GOT3 (cell line): Measurements from ENCODE around the gene FYN.

ENCODE experiments used
- DNase-seq: peaks from one replicate; lab custom pipeline; 2025; ENCODE audit warnings: mixed read lengths; lab: John Stamatoyannopoulos, UW

The FYN gene

GRCh38 chr6:111769365-111770152 lies 103.7 kb downstream of the FYN start:
- DNase-seq, result no peak

- no peak for DNase-seq
Observed at GRCh38 chr6:111768431-111768770, 104.9 kb downstream of the FYN start.

GRCh38 chr6:111767752-111768430 lies 105.4 kb downstream of the FYN start:
- DNase-seq, result no peak

- DNase-seq, result no peak
Observed at GRCh38 chr6:111766201-111766857, 106.9 kb downstream of the FYN start.

- DNase-seq, result no peak
Observed at GRCh38 chr6:111765763-111766162, 107.5 kb downstream of the FYN start.

GRCh38 chr6:111764238-111765175 lies 108.7 kb downstream of the FYN start:
- no peak for DNase-seq

GRCh38 chr6:111763381-111763780 lies 109.9 kb downstream of the FYN start:
- no peak for DNase-seq

GRCh38 chr6:111761783-111762312 lies 111.4 kb downstream of the FYN start:
- no peak for DNase-seq

GRCh38 chr6:111761212-111761611 lies 112.0 kb downstream of the FYN start:
- no peak for DNase-seq

GRCh38 chr6:111759836-111760785 lies 113.1 kb downstream of the FYN start:
- no peak for DNase-seq

GRCh38 chr6:111759331-111759835 lies 113.9 kb downstream of the FYN start:
- DNase-seq, result no peak

GRCh38 chr6:111758608-111759329 lies 114.5 kb downstream of the FYN start:
- DNase-seq, result no peak

- DNase-seq, result no peak
Observed at GRCh38 chr6:111757342-111757741, 115.9 kb downstream of the FYN start.

GRCh38 chr6:111754423-111754822 lies 118.8 kb downstream of the FYN start:
- DNase-seq, result no peak

- DNase-seq, result no peak
Observed at GRCh38 chr6:111753573-111753972, 119.7 kb downstream of the FYN start.

- no peak for DNase-seq
Observed at GRCh38 chr6:111752476-111752875, 120.8 kb downstream of the FYN start.

- DNase-seq, result no peak
Observed at GRCh38 chr6:111750753-111751673, 122.2 kb downstream of the FYN start.

GRCh38 chr6:111750153-111750552 lies 123.1 kb downstream of the FYN start:
- DNase-seq, result no peak

- DNase-seq, result no peak
Observed at GRCh38 chr6:111748231-111748647, 125.0 kb downstream of the FYN start.
